Esophagus squamous epithelium (tissue), 5 donors: ENCODE results near the gene SLC17A6. TPM values are rescaled to one million over a fixed set of nuclear protein-coding genes. Genes with fewer than 3 reads are reported as not detected.

Experiments used
- DNase-seq: peaks from one replicate; lab custom pipeline; 2025; lab: John Stamatoyannopoulos, UW
- H3K27ac ChIP-seq, 4 donors: fragments of 200-600 bp; sonication (generic); one replicate each; pipeline ENCODE4 v1.5.1; 2016 to 2019; ENCODE audit warnings: mild to moderate bottlenecking in 1 of 4
- H3K27me3 ChIP-seq, 4 donors: fragments of 200-600 bp; sonication (generic); 1 replicate in 3 of 4; 2 replicates in 1 of 4; pipeline versions ENCODE4 v1.5.1 to v1.6.0; 2017 to 2021; ENCODE audit warnings: antibody characterized with exemption in 1 of 4
- H3K36me3 ChIP-seq, 3 donors: fragments of 200-600 bp; sonication (generic); one replicate each; pipeline ENCODE4 v1.5.1; 2016 to 2019
- H3K4me1 ChIP-seq, 3 donors: fragments of 200-600 bp; sonication (generic); one replicate each; pipeline ENCODE4 v1.5.1; 2017 to 2019
- H3K4me3 ChIP-seq, 4 donors: fragments of 200-600 bp; sonication (generic); 1 replicate in 3 of 4; 2 replicates in 1 of 4; pipeline ENCODE4 v1.5.1; 2016 to 2019; ENCODE audit warnings: mild to moderate bottlenecking in 2 of 4, moderate library complexity in 1 of 4
- H3K9me3 ChIP-seq, 3 donors: fragments of 200-600 bp; sonication (generic); one replicate each; pipeline ENCODE4 v1.5.1; 2016 to 2019
- POLR2A ChIP-seq, 4 donors: fragments of 450-650 bp; IDR thresholded peaks; one replicate each; pipeline ENCODE4 v1.6.1; 2017; ENCODE audit warnings: antibody characterized with exemption in 4 of 4, mild to moderate bottlenecking in 4 of 4, moderate library complexity in 3 of 4
- WGBS, 2 donors: methylation state at CpG; one replicate each; pipeline ENCODE4 v1.1.5; 2018; 5-methylcytosine and 5-hydroxymethylcytosine counted together
- intact Hi-C: fragments of 100-400 bp; cut with DNase I; formaldehyde crosslinking; loops from one replicate; pipeline ENCODE4 v1.15.0; 2022
- total RNA-seq, 4 donors: library from RNA; depleted of rRNA; stranded (reverse); fragments of >200 nt; gene quantifications; one replicate each; pipeline ENCODE4 v1.1.0, GENCODE V29; 2016
- TF ChIP-seq, protein P1 (sequence below), 6 experiments: fragments of 450-650 bp in 4 of 6; fragments of 200-600 bp in 2 of 6; sonication (generic) in 2 of 6; IDR thresholded peaks; one replicate each; pipeline ENCODE4 v1.5.1; 2016 to 2019; ENCODE audit warnings: antibody characterized with exemption in 6 of 6, mild to moderate bottlenecking in 4 of 6, moderate library complexity in 4 of 6
- donor health status: DM: yes; HTN: yes; CAD: no.

SLC17A6 gene
- not detected for total RNA-seq

GRCh38 chr11:22337596-22338485, at the start of gene SLC17A6:
Gene SLC17A6, plus strand, starts transcription at chr11:22338381. Its CDS starts 153 bp downstream, at chr11:22338534.
- no peaks in the 10 kb centered on the region for H3K36me3 ChIP-seq
- peaks cover 0 to 61% (median 22%) of the 10 kb centered on the region in 4 donors for H3K27me3 ChIP-seq
- DNase-seq = no peak
- intact Hi-C loops = loop anchor here (5.0 kb wide), 1 partner anchor 444 kb away; no protein-coding TSS in a partner anchor
- TF ChIP-seq, protein P1, sequence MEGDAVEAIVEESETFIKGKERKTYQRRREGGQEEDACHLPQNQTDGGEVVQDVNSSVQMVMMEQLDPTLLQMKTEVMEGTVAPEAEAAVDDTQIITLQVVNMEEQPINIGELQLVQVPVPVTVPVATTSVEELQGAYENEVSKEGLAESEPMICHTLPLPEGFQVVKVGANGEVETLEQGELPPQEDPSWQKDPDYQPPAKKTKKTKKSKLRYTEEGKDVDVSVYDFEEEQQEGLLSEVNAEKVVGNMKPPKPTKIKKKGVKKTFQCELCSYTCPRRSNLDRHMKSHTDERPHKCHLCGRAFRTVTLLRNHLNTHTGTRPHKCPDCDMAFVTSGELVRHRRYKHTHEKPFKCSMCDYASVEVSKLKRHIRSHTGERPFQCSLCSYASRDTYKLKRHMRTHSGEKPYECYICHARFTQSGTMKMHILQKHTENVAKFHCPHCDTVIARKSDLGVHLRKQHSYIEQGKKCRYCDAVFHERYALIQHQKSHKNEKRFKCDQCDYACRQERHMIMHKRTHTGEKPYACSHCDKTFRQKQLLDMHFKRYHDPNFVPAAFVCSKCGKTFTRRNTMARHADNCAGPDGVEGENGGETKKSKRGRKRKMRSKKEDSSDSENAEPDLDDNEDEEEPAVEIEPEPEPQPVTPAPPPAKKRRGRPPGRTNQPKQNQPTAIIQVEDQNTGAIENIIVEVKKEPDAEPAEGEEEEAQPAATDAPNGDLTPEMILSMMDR (IDR thresholded peaks at IDR 0.05) = no peak
- no peak for TF ChIP-seq POLR2A (IDR thresholded peaks at IDR 0.05)
- H3K27ac ChIP-seq = no peak within 1 kb of the TSS
- 5 to 8% methylated on average over 22 to 25 of the region's 28 CpGs for WGBS, 2 donors
- H3K4me1 ChIP-seq = no peaks in the 10 kb centered on the region
- no peak within 1 kb of the TSS for H3K4me3 ChIP-seq
- H3K9me3 ChIP-seq = no peaks in the 10 kb centered on the region

- DNase-seq = no peak
- TF ChIP-seq POLR2A (IDR thresholded peaks at IDR 0.05) = no peak
- TF ChIP-seq, protein P1 (IDR thresholded peaks at IDR 0.05) = no peak
- intact Hi-C loops = no loop called here
- Histone ChIP-seq H3K27ac (no peak overlapping the region), H3K36me3 (no peaks in the 10 kb centered on the region), H3K27me3 (peaks cover 0 to 14% (median 0%) of the 10 kb centered on the region in 4 donors), H3K4me1 (no peaks in the 10 kb centered on the region), H3K4me3 (no peak overlapping the region), H3K9me3 (no peaks in the 10 kb centered on the region)
Measured at GRCh38 chr11:22302368-22302767, 35.8 kb upstream of the SLC17A6 start.

- H3K36me3 ChIP-seq = no peaks in the 10 kb centered on the region
- WGBS, 2 donors = 36 to 44% methylated on average over 5 of the region's 5 CpGs
- H3K27me3 ChIP-seq = peaks cover 0 to 18% (median 0%) of the 10 kb centered on the region in 4 donors
- no peak for DNase-seq
- H3K9me3 ChIP-seq = no peaks in the 10 kb centered on the region
- no peak for TF ChIP-seq POLR2A (IDR thresholded peaks at IDR 0.05)
- TF ChIP-seq, protein P1 (IDR thresholded peaks at IDR 0.05) = peak in 5 of 6 experiments; percentile 44 to 58 (median 53)
- H3K27ac ChIP-seq = no peak overlapping the region
- intact Hi-C loops = no loop called here
- H3K4me1 ChIP-seq = no peaks in the 10 kb centered on the region
- H3K4me3 ChIP-seq = no peak overlapping the region
Measured at GRCh38 chr11:22304337-22304961, 33.7 kb upstream of the SLC17A6 start.

GRCh38 chr11:22317656-22318055, 20.5 kb upstream of the SLC17A6 start:
- H3K27me3 ChIP-seq = no peaks in the 10 kb centered on the region
- WGBS, 2 donors = 85 to 87% methylated on average over 13 to 14 of the region's 15 CpGs
- TF ChIP-seq, protein P1 (IDR thresholded peaks at IDR 0.05) = no peak
- no peak for TF ChIP-seq POLR2A (IDR thresholded peaks at IDR 0.05)
- DNase-seq = no peak
- no peak overlapping the region for H3K4me3 ChIP-seq
- no peaks in the 10 kb centered on the region for H3K9me3 ChIP-seq
- no peaks in the 10 kb centered on the region for H3K4me1 ChIP-seq
- H3K27ac ChIP-seq = no peak overlapping the region
- intact Hi-C loops = no loop called here
- H3K36me3 ChIP-seq = no peaks in the 10 kb centered on the region

DNA sequence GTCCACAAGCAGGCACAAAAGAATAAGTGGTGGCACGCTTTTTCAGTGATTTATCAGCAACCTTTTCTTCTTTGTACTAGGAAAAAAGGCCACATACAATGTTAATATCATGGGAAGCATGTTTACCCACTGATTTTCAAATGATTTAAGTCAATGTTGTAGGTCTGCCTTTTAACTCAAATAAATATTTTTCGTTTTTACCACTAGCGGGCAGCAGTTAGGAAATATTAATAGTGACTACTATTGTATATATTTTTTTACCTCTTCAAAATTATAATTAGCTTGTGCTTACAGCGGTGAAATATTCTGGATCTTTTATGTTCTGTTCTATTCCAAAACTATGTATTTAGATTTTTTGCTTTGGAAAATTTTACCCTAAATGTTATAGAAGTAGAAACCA, 6.4 kb upstream of the SLC17A6 start:
- peaks cover 0 to 3% (median 0%) of the 10 kb centered on the region in 4 donors for H3K27me3 ChIP-seq
- H3K4me3 ChIP-seq = no peak overlapping the region
- H3K27ac ChIP-seq = no peak overlapping the region
- WGBS, 2 donors = 44 to 47% methylated on average over 4 of the region's 4 CpGs
- intact Hi-C loops = no loop called here
- H3K36me3 ChIP-seq = no peaks in the 10 kb centered on the region
- H3K9me3 ChIP-seq = no peaks in the 10 kb centered on the region
- no peak for TF ChIP-seq POLR2A (IDR thresholded peaks at IDR 0.05)
- TF ChIP-seq, protein P1 (IDR thresholded peaks at IDR 0.05) = no peak
- no peaks in the 10 kb centered on the region for H3K4me1 ChIP-seq
- DNase-seq = no peak
